Neural progenitor cell (in vitro differentiated cells): ENCODE measurements around the gene ZNF502.

Experiments
- EZH2 ChIP-seq: fragments of 200-600 bp; sonication (generic); IDR thresholded peaks from 2 replicates; pipeline ENCODE4 v1.6.1; 2017; ENCODE audit warnings: antibody characterized with exemption, mild to moderate bottlenecking, moderate library complexity
- TF ChIP-seq, protein P1 (sequence below): fragments of 200-600 bp; sonication (generic); IDR thresholded peaks from 2 replicates; pipeline ENCODE4 v1.5.1; 2017; ENCODE audit warnings: antibody characterized with exemption, mild to moderate bottlenecking

DNA sequence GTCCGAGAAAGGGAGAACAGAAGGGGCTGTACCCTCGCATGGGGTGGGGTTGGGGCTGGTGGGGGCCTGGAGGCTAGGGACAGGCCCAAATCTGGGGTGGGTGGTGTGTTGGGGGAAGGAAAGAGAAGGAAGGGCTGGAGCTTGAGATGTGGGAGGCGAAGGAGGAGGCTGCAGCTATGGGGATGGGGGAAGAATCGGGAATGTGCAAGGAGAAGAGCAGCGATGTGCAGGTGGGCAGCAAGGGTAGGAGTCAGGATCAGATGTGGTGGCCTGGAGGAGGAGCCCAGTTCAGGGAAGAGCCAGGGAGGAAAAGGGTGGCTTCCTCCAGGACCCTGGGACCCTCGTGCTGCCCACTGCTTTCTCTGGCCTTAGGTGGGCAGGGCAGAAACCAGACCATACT is 42.7 kb upstream of the ZNF502 start:
- TF ChIP-seq, protein P1, sequence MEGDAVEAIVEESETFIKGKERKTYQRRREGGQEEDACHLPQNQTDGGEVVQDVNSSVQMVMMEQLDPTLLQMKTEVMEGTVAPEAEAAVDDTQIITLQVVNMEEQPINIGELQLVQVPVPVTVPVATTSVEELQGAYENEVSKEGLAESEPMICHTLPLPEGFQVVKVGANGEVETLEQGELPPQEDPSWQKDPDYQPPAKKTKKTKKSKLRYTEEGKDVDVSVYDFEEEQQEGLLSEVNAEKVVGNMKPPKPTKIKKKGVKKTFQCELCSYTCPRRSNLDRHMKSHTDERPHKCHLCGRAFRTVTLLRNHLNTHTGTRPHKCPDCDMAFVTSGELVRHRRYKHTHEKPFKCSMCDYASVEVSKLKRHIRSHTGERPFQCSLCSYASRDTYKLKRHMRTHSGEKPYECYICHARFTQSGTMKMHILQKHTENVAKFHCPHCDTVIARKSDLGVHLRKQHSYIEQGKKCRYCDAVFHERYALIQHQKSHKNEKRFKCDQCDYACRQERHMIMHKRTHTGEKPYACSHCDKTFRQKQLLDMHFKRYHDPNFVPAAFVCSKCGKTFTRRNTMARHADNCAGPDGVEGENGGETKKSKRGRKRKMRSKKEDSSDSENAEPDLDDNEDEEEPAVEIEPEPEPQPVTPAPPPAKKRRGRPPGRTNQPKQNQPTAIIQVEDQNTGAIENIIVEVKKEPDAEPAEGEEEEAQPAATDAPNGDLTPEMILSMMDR = no peak
- TF ChIP-seq EZH2 = no peak
